GM12801 (cell line): Measurements from ENCODE around the gene WDFY3.

Experiments used
- CTCF ChIP-seq: IDR thresholded peaks from one replicate; pipeline ENCODE4 v1.5.1; 2011; ENCODE audit warnings: control low read depth; ENCODE audit not compliant: insufficient read length; ENCODE audit errors: extremely low read depth

Gene WDFY3

GRCh38 chr4:84931961-84932360, 34.5 kb downstream of the WDFY3 start:
- TF ChIP-seq CTCF = no peak

GRCh38 chr4:84931274-84931673, 35.2 kb downstream of the WDFY3 start:
- TF ChIP-seq CTCF = no peak

GRCh38 chr4:84928089-84928488, 38.4 kb downstream of the WDFY3 start:
- no peak for TF ChIP-seq CTCF

GRCh38 chr4:84927428-84927827, 39.1 kb downstream of the WDFY3 start:
- no peak for TF ChIP-seq CTCF

- TF ChIP-seq CTCF = no peak
Observed at GRCh38 chr4:84925558-84925957, 40.9 kb downstream of the WDFY3 start.

GRCh38 chr4:84924434-84924833, 42.1 kb downstream of the WDFY3 start:
- no peak for TF ChIP-seq CTCF

- TF ChIP-seq CTCF = no peak
Observed at GRCh38 chr4:84920617-84921016, 45.9 kb downstream of the WDFY3 start.

GRCh38 chr4:84917869-84918600, 48.5 kb downstream of the WDFY3 start:
- TF ChIP-seq CTCF = no peak
